Body of pancreas (tissue), 4 donors: Measurements from ENCODE around the gene TPPP3. TPM values are rescaled to one million over a fixed set of nuclear protein-coding genes. Genes with fewer than 3 reads are reported as not detected.
A peak's percentile ranks its signal among the peaks of the same experiment; 100 is the strongest.

Experiments used
- ATAC-seq: fragments of 150-250 bp; one replicate; pipeline ENCODE4 v1.9.1; 2016
- DNase-seq, 4 donors: peaks; one replicate each; pipeline ENCODE4 v3.0.0-alpha.2; 2019
- H3K27ac ChIP-seq, 4 donors: fragments of 200-600 bp; sonication (generic); 1 replicate in 3 of 4; 2 replicates in 1 of 4; pipeline versions ENCODE4 v1.5.1 to v1.6.1; 2016 to 2019; ENCODE audit warnings: mild to moderate bottlenecking in 1 of 4, mixed read lengths in 1 of 4, moderate library complexity in 1 of 4
- H3K27me3 ChIP-seq, 2 donors: fragments of 200-600 bp; sonication (generic); one replicate each; pipeline ENCODE4 v1.6.0; 2016; ENCODE audit warnings: mild to moderate bottlenecking in 1 of 2
- H3K36me3 ChIP-seq, 2 donors: fragments of 200-600 bp; sonication (generic); replicated peaks in 1 of 2; 2 replicates each; pipeline ENCODE4 v1.5.1; 2016; ENCODE audit warnings: low read depth in 2 of 2; ENCODE audit not compliant: insufficient read depth in 1 of 2
- H3K4me1 ChIP-seq: fragments of 200-600 bp; sonication (generic); one replicate; pipeline ENCODE4 v1.6.0; 2016
- H3K4me3 ChIP-seq, 2 donors: fragments of 200-600 bp; sonication (generic); 1 replicate in 1 of 2; 2 replicates in 1 of 2; pipeline ENCODE4 v1.5.1; 2016 to 2019
- H3K9me3 ChIP-seq, 3 donors: fragments of 200-600 bp; sonication (generic); 1 replicate in 2 of 3; 2 replicates in 1 of 3; pipeline ENCODE4 v1.5.1; 2016
- POLR2A ChIP-seq, 3 donors: fragments of 450-650 bp; IDR thresholded peaks; one replicate each; pipeline ENCODE4 v1.6.1; 2016; ENCODE audit warnings: antibody characterized with exemption in 3 of 3, mild to moderate bottlenecking in 2 of 3
- WGBS, 2 donors: methylation state at CpG; one replicate each; pipeline ENCODE4 v1.1.5; 2017; 5-methylcytosine and 5-hydroxymethylcytosine counted together
- intact Hi-C: fragments of 100-400 bp; cut with DNase I; formaldehyde crosslinking; loops from one replicate; pipeline ENCODE4 v1.15.1; 2023
- small RNA-seq: library from RNA; depleted of rRNA; stranded (forward); fragments of <200 nt; gene quantifications from one replicate; pipeline ENCODE3, GENCODE V24; 2016
- total RNA-seq, 2 donors: library from RNA; depleted of rRNA; stranded (reverse); fragments of >200 nt; gene quantifications; one replicate each; pipeline ENCODE4 v1.1.0, GENCODE V29; 2016
- TF ChIP-seq, protein P1 (sequence below), 7 experiments: fragments of 450-650 bp in 4 of 7; fragments of 200-600 bp in 3 of 7; sonication (generic) in 3 of 7; IDR thresholded peaks; one replicate each; pipeline ENCODE4 v1.5.1; 2016 to 2019; ENCODE audit warnings: antibody characterized with exemption in 7 of 7

TPPP3 gene
- total RNA-seq, 2 donors from 2014 or later: 11.2 to 30.0 TPM

GRCh38 chr16:67346341-67346740 lies 47.0 kb downstream of the TPPP3 start:
- Histone ChIP-seq H3K4me3 (no peak overlapping the region), H3K4me1 (no peaks in the 10 kb centered on the region), H3K27me3 (no peaks in the 10 kb centered on the region), H3K36me3 (no peaks in the 10 kb centered on the region), H3K9me3 (no peaks in the 10 kb centered on the region), H3K27ac (peak overlapping the region in 1 of 4 donors; percentile 27)
- WGBS, 2 donors: 63 to 69% methylated on average over 3 of the region's 3 CpGs
- intact Hi-C loops: no loop called here
- DNase-seq (no peak), ATAC-seq (no peak)
- TF ChIP-seq POLR2A (IDR thresholded peaks at IDR 0.05): no peak
- TF ChIP-seq, protein P1, sequence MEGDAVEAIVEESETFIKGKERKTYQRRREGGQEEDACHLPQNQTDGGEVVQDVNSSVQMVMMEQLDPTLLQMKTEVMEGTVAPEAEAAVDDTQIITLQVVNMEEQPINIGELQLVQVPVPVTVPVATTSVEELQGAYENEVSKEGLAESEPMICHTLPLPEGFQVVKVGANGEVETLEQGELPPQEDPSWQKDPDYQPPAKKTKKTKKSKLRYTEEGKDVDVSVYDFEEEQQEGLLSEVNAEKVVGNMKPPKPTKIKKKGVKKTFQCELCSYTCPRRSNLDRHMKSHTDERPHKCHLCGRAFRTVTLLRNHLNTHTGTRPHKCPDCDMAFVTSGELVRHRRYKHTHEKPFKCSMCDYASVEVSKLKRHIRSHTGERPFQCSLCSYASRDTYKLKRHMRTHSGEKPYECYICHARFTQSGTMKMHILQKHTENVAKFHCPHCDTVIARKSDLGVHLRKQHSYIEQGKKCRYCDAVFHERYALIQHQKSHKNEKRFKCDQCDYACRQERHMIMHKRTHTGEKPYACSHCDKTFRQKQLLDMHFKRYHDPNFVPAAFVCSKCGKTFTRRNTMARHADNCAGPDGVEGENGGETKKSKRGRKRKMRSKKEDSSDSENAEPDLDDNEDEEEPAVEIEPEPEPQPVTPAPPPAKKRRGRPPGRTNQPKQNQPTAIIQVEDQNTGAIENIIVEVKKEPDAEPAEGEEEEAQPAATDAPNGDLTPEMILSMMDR (IDR thresholded peaks at IDR 0.05): no peak

- ATAC-seq: no peak
- Histone ChIP-seq H3K4me1 (no peaks in the 10 kb centered on the region), H3K9me3 (no peaks in the 10 kb centered on the region), H3K27ac (peak overlapping the region in 2 of 4 donors; percentile 27 to 43), H3K4me3 (no peak overlapping the region), H3K36me3 (no peaks in the 10 kb centered on the region), H3K27me3 (no peaks in the 10 kb centered on the region)
- intact Hi-C loops: no loop called here
- TF ChIP-seq POLR2A (IDR thresholded peaks at IDR 0.05): no peak
- TF ChIP-seq, protein P1 (IDR thresholded peaks at IDR 0.05): no peak
- WGBS, 2 donors: 50 to 52% methylated on average over 1 of the region's 1 CpG
- no peak for DNase-seq
These were observed 47.9 kb downstream of the TPPP3 start for GRCh38 chr16:67345401-67345800.

- no peaks in the 10 kb centered on the region for H3K36me3 ChIP-seq
- no peak for DNase-seq
- 89% methylated on average over 4 of the region's 4 CpGs for WGBS, 2 donors
- H3K27ac ChIP-seq: no peak overlapping the region
- ATAC-seq: no peak
- H3K4me3 ChIP-seq: no peak overlapping the region
- TF ChIP-seq, protein P1 (IDR thresholded peaks at IDR 0.05): no peak
- TF ChIP-seq POLR2A (IDR thresholded peaks at IDR 0.05): no peak
- intact Hi-C loops: no loop called here
- no peaks in the 10 kb centered on the region for H3K4me1 ChIP-seq
- H3K9me3 ChIP-seq: no peaks in the 10 kb centered on the region
- no peaks in the 10 kb centered on the region for H3K27me3 ChIP-seq
These were observed 50.7 kb downstream of the TPPP3 start for GRCh38 chr16:67342616-67343015.

- no peak overlapping the region for H3K27ac ChIP-seq
- intact Hi-C loops: no loop called here
- no peaks in the 10 kb centered on the region for H3K27me3 ChIP-seq
- no peaks in the 10 kb centered on the region for H3K36me3 ChIP-seq
- H3K4me1 ChIP-seq: no peaks in the 10 kb centered on the region
- ATAC-seq (no peak), DNase-seq (no peak)
- WGBS, 2 donors: 91 to 92% methylated on average over 3 of the region's 3 CpGs
- H3K9me3 ChIP-seq: no peaks in the 10 kb centered on the region
- H3K4me3 ChIP-seq: no peak overlapping the region
- TF ChIP-seq, protein P1 (IDR thresholded peaks at IDR 0.05): no peak
- no peak for TF ChIP-seq POLR2A (IDR thresholded peaks at IDR 0.05)
These were observed 52.0 kb downstream of the TPPP3 start for GRCh38 chr16:67341250-67341649.

Small RNAs within 50 kb of the gene (small RNA-seq; reads per million reads assigned to genes)
- gene RNU1-123P: not detected

Other genes starting within 250 kb of the TPPP3 start
- 1 to 10 TPM; 8.3 to 9.9 TPM for gene B3GNT9, start 242.5 kb downstream of the TPPP3 start, total RNA-seq
- gene TRADD, start 233.6 kb downstream of the TPPP3 start, total RNA-seq: 10 to 100 TPM; 25.7 to 25.9 TPM
- 100 to 1,000 TPM in 1 of 2 donors, 10 to 100 TPM in 1; 73.9 to 104 TPM for gene FBXL8, start 233.5 kb downstream of the TPPP3 start, total RNA-seq
- 100 to 1,000 TPM in 1 of 2 donors, 10 to 100 TPM in 1; 76.8 to 352 TPM for gene HSF4, start 228.8 kb downstream of the TPPP3 start, total RNA-seq
- 10 to 100 TPM; 51.1 to 78.8 TPM for gene NOL3, start 223.0 kb downstream of the TPPP3 start, total RNA-seq
- 10 to 100 TPM; 11.9 to 31.6 TPM for gene MATCAP1, start 209.5 kb downstream of the TPPP3 start, total RNA-seq
- 1 to 10 TPM; 1.8 to 2.0 TPM for gene EXOC3L1, start 203.4 kb downstream of the TPPP3 start, total RNA-seq
- gene E2F4, start 201.3 kb downstream of the TPPP3 start, total RNA-seq: 10 to 100 TPM; 51.9 to 88.7 TPM
- 10 to 100 TPM; 24.1 to 40.5 TPM for gene ELMO3, start 194.4 kb downstream of the TPPP3 start, total RNA-seq
- gene TMEM208, start 166.4 kb downstream of the TPPP3 start, total RNA-seq: 10 to 100 TPM; 35.8 to 48.1 TPM
- gene FHOD1, start 146.0 kb downstream of the TPPP3 start, total RNA-seq: 10 to 100 TPM; 12.2 to 26.4 TPM
- gene SLC9A5, start 144.5 kb downstream of the TPPP3 start, total RNA-seq: under 1 TPM; 0.26 to 0.33 TPM
- 10 to 100 TPM; 21.8 to 29.6 TPM for gene PLEKHG4, start 114.0 kb downstream of the TPPP3 start, total RNA-seq
- under 1 TPM in 1 of 2 donors, not detected in 1; under 0.01 TPM for gene KCTD19, start 66.8 kb downstream of the TPPP3 start, total RNA-seq
- 1 to 10 TPM; 1.6 to 7.0 TPM for gene LRRC36, start 66.7 kb downstream of the TPPP3 start, total RNA-seq
- 10 to 100 TPM; 13.0 to 57.0 TPM for gene ZDHHC1, start 23.0 kb upstream of the TPPP3 start, total RNA-seq
- 10 to 100 TPM in 1 of 2 donors, 1 to 10 TPM in 1; 5.4 to 13.8 TPM for gene HSD11B2, start 37.6 kb upstream of the TPPP3 start, total RNA-seq
- 100 to 1,000 TPM in 1 of 2 donors, 10 to 100 TPM in 1; 53.7 to 102 TPM for gene ATP6V0D1, start 87.7 kb upstream of the TPPP3 start, total RNA-seq
- not detected for gene AGRP, start 90.0 kb upstream of the TPPP3 start, total RNA-seq
- gene RIPOR1, start 135.3 kb upstream of the TPPP3 start, total RNA-seq: 10 to 100 TPM; 37.9 to 62.6 TPM
- gene CTCF, start 169.0 kb upstream of the TPPP3 start, total RNA-seq: 10 to 100 TPM; 24.4 to 33.0 TPM